ENCODE results near the gene NAV1. TPM values are rescaled to one million over a fixed set of nuclear protein-coding genes. Genes with fewer than 3 reads are reported as not detected.

The NAV1 gene
- total and polyA plus RNA-seq, 2 donors (not counting 3 experiments of a cell fraction or from before 2014, with no cell fraction given), result 19.9 to 138 TPM

GRCh38 chr1:201563941-201564340, 25.0 kb downstream of the NAV1 start:
- peaks cover 91% of the 10 kb centered on the region for H3K79me2 ChIP-seq (ENCODE audit: control insufficient read depth, insufficient read depth, low read length)
- H3K4me2 ChIP-seq (ENCODE audit: insufficient read depth, low read length), result no peak overlapping the region
- no peaks in the 10 kb centered on the region for H4K20me1 ChIP-seq (replicated peaks; ENCODE audit: control insufficient read depth, extremely low read depth, insufficient read depth, low read length)
- no peak overlapping the region for H3K9ac ChIP-seq (replicated peaks; ENCODE audit: extremely low read depth, insufficient read depth, low read length)
- peaks cover 0 to 2% of the 10 kb centered on the region in 2 experiments for H3K36me3 ChIP-seq (ENCODE audit: control insufficient read depth in 2 of 2, extremely low read depth in 1 of 2, insufficient read depth in 2 of 2, low read length in 2 of 2)
- dilution Hi-C loops (cut with MboI; ENCODE audit: extremely low pct_ligation_motif_present, low sequenced_read_pairs) (loop anchor here (25.0 kb wide), 1 partner anchor 148 kb away; no protein-coding TSS in a partner anchor), intact Hi-C loops (cut with micrococcal nuclease) (no loop called here)
- CTCF ChIA-PET, result interaction anchor here (0.9 to 10.8 kb wide), 6 partner anchors 18 to 231 kb away, joined by 3 to 236 read pairs (median 4); no protein-coding TSS in a partner anchor
- H2AFZ ChIP-seq (ENCODE audit: low read depth, low read length), result no peak overlapping the region
- H3K27ac ChIP-seq (ENCODE audit: insufficient read depth, low read depth, low read length), result no peak overlapping the region
- H3K9me1 ChIP-seq (replicated peaks; ENCODE audit: control insufficient read depth, extremely low read depth, insufficient read depth, low read length), result no peaks in the 10 kb centered on the region
- DNase-seq (ENCODE audit: low read depth, low spot score), result no peak
- H3K4me3 ChIP-seq (replicated peaks in 1 of 3; ENCODE audit: insufficient read depth in 1 of 3, low read depth in 1 of 3, low read length in 3 of 3), result no peak overlapping the region
- no peak for FAIRE-seq
- TF ChIP-seq EZH2 (IDR thresholded peaks at IDR 0.05; ENCODE audit: borderline replicate concordance, low read depth, low read length, severe bottlenecking), result no peak
- TF ChIP-seq FOS (IDR thresholded peaks at IDR 0.05; ENCODE audit: borderline replicate concordance, insufficient read depth, low read length), result no peak
- TF ChIP-seq POLR2A (IDR thresholded peaks at IDR 0.05; ENCODE audit: low read depth, low read length), result no peak
- TF ChIP-seq MYC (IDR thresholded peaks at IDR 0.05; ENCODE audit: low read depth, low read length), result no peak
- TF ChIP-seq GATA2 (IDR thresholded peaks at IDR 0.05; ENCODE audit: insufficient read depth, insufficient read length, low read depth, low read length), result no peak
- no peak for TF ChIP-seq MAX (IDR thresholded peaks at IDR 0.05; ENCODE audit: insufficient read depth, insufficient read length)
- no peak for TF ChIP-seq JUN (IDR thresholded peaks at IDR 0.05; ENCODE audit: borderline replicate concordance, insufficient read depth, insufficient read length, low read depth)
- TF ChIP-seq CTCF (IDR thresholded peaks at IDR 0.05; ENCODE audit: extremely low read depth in 1 of 2, insufficient read depth in 1 of 2, low read depth in 1 of 2, low read length in 2 of 2), result no peak
- no peak for TF ChIP-seq POLR2AphosphoS5 (IDR thresholded peaks at IDR 0.05; ENCODE audit: insufficient read depth, low read depth, low read length)
- H3K27me3 ChIP-seq (ENCODE audit: control insufficient read depth in 2 of 2, insufficient read depth in 2 of 2, low read length in 2 of 2), result no peaks in the 10 kb centered on the region
- BruUV-seq (replicated peaks), result no TSS peak
- POLR2A ChIA-PET, result no interaction called here
- H3K4me1 ChIP-seq (ENCODE audit: control insufficient read depth, extremely low read depth, insufficient read depth, low read length), result peaks cover 18% of the 10 kb centered on the region
- H3K9me3 ChIP-seq (replicated peaks; ENCODE audit: control insufficient read depth, insufficient read depth, low read length), result no peaks in the 10 kb centered on the region
